Smooth muscle cell (in vitro differentiated cells): Measurements from ENCODE around the gene CLEC12A. TPM values are rescaled to one million over a fixed set of nuclear protein-coding genes. Genes with fewer than 3 reads are reported as not detected.

Source experiments
- DNase-seq: peaks from one replicate; lab custom pipeline; 2025; ENCODE audit not compliant: unreplicated experiment; lab: John Stamatoyannopoulos, UW
- H2AFZ ChIP-seq: fragments of 200-600 bp; sonication (generic); 2 replicates; pipeline ENCODE4 v1.6.0; 2016; ENCODE audit warnings: antibody characterized with exemption, low read depth, mild to moderate bottlenecking
- H3F3A ChIP-seq: fragments of 200-600 bp; sonication (generic); 2 replicates; pipeline ENCODE4 v1.6.0; 2017; ENCODE audit warnings: antibody characterized with exemption, low read depth
- H3K27ac ChIP-seq: fragments of 200-600 bp; sonication (generic); 2 replicates; pipeline ENCODE4 v1.5.1; 2016; ENCODE audit warnings: low read depth, mild to moderate bottlenecking
- H3K27me3 ChIP-seq: fragments of 200-600 bp; sonication (generic); 2 replicates; pipeline ENCODE4 v1.6.1; 2016; ENCODE audit warnings: low read depth, mild to moderate bottlenecking
- H3K36me3 ChIP-seq: fragments of 200-600 bp; sonication (generic); 2 replicates; pipeline ENCODE4 v1.5.1; 2016; ENCODE audit warnings: low read depth
- H3K4me1 ChIP-seq: fragments of 200-600 bp; sonication (generic); 2 replicates; pipeline ENCODE4 v1.5.1; 2016; ENCODE audit warnings: low read depth
- H3K4me2 ChIP-seq: fragments of 200-600 bp; sonication (generic); 2 replicates; pipeline ENCODE4 v1.6.0; 2016; ENCODE audit warnings: mild to moderate bottlenecking
- H3K4me3 ChIP-seq: fragments of 200-600 bp; sonication (generic); 2 replicates; pipeline ENCODE4 v1.5.1; 2016; ENCODE audit warnings: mild to moderate bottlenecking
- H3K79me2 ChIP-seq: fragments of 200-600 bp; sonication (generic); 2 replicates; pipeline ENCODE4 v1.6.0; 2016; ENCODE audit warnings: low read depth, mild to moderate bottlenecking
- H3K9ac ChIP-seq: fragments of 200-600 bp; sonication (generic); 2 replicates; pipeline ENCODE4 v1.6.0; 2016; ENCODE audit warnings: low read depth
- H3K9me3 ChIP-seq: fragments of 200-600 bp; sonication (generic); replicated peaks from 2 replicates; pipeline ENCODE4 v1.5.1; 2016; ENCODE audit warnings: low read depth
- H4K20me1 ChIP-seq: fragments of 200-600 bp; sonication (generic); 2 replicates; pipeline ENCODE4 v1.6.0; 2016; ENCODE audit warnings: low read depth
- CTCF ChIP-seq: fragments of 200-600 bp; sonication (generic); IDR thresholded peaks from 2 replicates; pipeline ENCODE4 v1.5.1; 2017; ENCODE audit warnings: borderline replicate concordance, mild to moderate bottlenecking, antibody characterized with exemption; ENCODE audit not compliant: insufficient read depth, poor library complexity, severe bottlenecking
- WGBS: methylation state at CpG from one replicate; pipeline ENCODE4 v1.1.7; 2016; ENCODE audit warnings: low lambda C conversion rate; 5-methylcytosine and 5-hydroxymethylcytosine counted together
- polyA plus RNA-seq: library from polyadenylated mRNA; unstranded; fragments of >200 nt; fragmentation: Nextera tagmentation; extraction: Ambion mirVana; gene quantifications from 2 replicates; pipeline ENCODE4 v1.2.1, GENCODE V29; 2016
- total RNA-seq: library from RNA; depleted of rRNA; stranded (reverse); fragments of >200 nt; gene quantifications from 2 replicates; pipeline ENCODE4 v1.2.3, GENCODE V29; 2014

The CLEC12A gene
- total and polyA plus RNA-seq, 2 experiments from 2014 or later = 0.40 to 1.2 TPM

GRCh38 chr12:10001171-10001776, 30.1 kb downstream of the CLEC12A start:
- DNase-seq = no peak
- H3K4me3 ChIP-seq = peak overlapping the region; percentile 17
- H2AFZ ChIP-seq = no peak overlapping the region
- no peak for TF ChIP-seq CTCF
- H4K20me1 ChIP-seq = no peaks in the 10 kb centered on the region
- WGBS = 10% methylated on average over 4 of the region's 4 CpGs
- peak overlapping the region; percentile 81 for H3K27ac ChIP-seq
- H3K79me2 ChIP-seq = no peaks in the 10 kb centered on the region
- H3K4me2 ChIP-seq = peak overlapping the region; percentile 71
- H3K9me3 ChIP-seq = no peaks in the 10 kb centered on the region
- H3K4me1 ChIP-seq = peaks cover 9% of the 10 kb centered on the region
- H3K27me3 ChIP-seq = no peaks in the 10 kb centered on the region
- H3K9ac ChIP-seq = no peak overlapping the region
- H3K36me3 ChIP-seq = no peaks in the 10 kb centered on the region
- peaks cover 11% of the 10 kb centered on the region for H3F3A ChIP-seq

- no peaks in the 10 kb centered on the region for H3K4me1 ChIP-seq
- no peak for TF ChIP-seq CTCF
- no peak overlapping the region for H3K4me2 ChIP-seq
- no peaks in the 10 kb centered on the region for H3F3A ChIP-seq
- no peaks in the 10 kb centered on the region for H4K20me1 ChIP-seq
- H3K36me3 ChIP-seq = no peaks in the 10 kb centered on the region
- no peaks in the 10 kb centered on the region for H3K27me3 ChIP-seq
- no peak overlapping the region for H3K9ac ChIP-seq
- no peaks in the 10 kb centered on the region for H3K9me3 ChIP-seq
- no peak overlapping the region for H2AFZ ChIP-seq
- H3K27ac ChIP-seq = no peak overlapping the region
- no peak for DNase-seq
- 85% methylated on average over 6 of the region's 6 CpGs for WGBS
- H3K4me3 ChIP-seq = no peak overlapping the region
- no peaks in the 10 kb centered on the region for H3K79me2 ChIP-seq
Measured at GRCh38 chr12:10012630-10013330, 41.6 kb downstream of the CLEC12A start.

GRCh38 chr12:10015450-10015849, 44.2 kb downstream of the CLEC12A start:
- Histone ChIP-seq H3K4me2 (no peak overlapping the region), H2AFZ (no peak overlapping the region), H3K36me3 (no peaks in the 10 kb centered on the region), H3K4me3 (no peak overlapping the region), H4K20me1 (no peaks in the 10 kb centered on the region), H3K27ac (no peak overlapping the region), H3K27me3 (no peaks in the 10 kb centered on the region), H3F3A (no peaks in the 10 kb centered on the region), H3K9me3 (no peaks in the 10 kb centered on the region), H3K79me2 (no peaks in the 10 kb centered on the region), H3K9ac (no peak overlapping the region), H3K4me1 (no peaks in the 10 kb centered on the region)
- WGBS = 75% methylated on average over 4 of the region's 4 CpGs
- no peak for TF ChIP-seq CTCF
- DNase-seq = no peak
